Activated CD8-positive, alpha-beta memory T cell treated with anti-CD3 and anti-CD28 coated beads, Interleukin-2, amount 50 U/mL, for 4 hours (primary cell): ENCODE results near the gene RTP3.
"Not testable (repeated sequence)": the region's sequence is repeated elsewhere in the genome, so short reads cannot be mapped to it uniquely, and the experiment has no call there.

ENCODE experiments used
- DNase-seq: peaks from one replicate; pipeline ENCODE4 v3.0.0-alpha.2; 2020

Gene RTP3

GRCh38 chr3:46548611-46549010 is 50.8 kb downstream of the RTP3 start:
- not testable (repeated sequence) for DNase-seq

GRCh38 chr3:46549408-46549904 is 51.7 kb downstream of the RTP3 start:
- DNase-seq = no peak

GRCh38 chr3:46549989-46550388 is 52.2 kb downstream of the RTP3 start:
- DNase-seq = no peak
